A549 (cell line): ENCODE measurements around the gene HERC2. TPM values are rescaled to one million over a fixed set of nuclear protein-coding genes. Genes with fewer than 3 reads are reported as not detected.
A peak's percentile ranks its signal among the peaks of the same experiment; 100 is the strongest.

Experiments used
- ATAC-seq, 2 experiments: fragments of 200-7000 bp in 1 of 2; fragments of >200 bp in 1 of 2; cut with Nextera tagmentation in 1 of 2; cut with Tn5 transposase in 1 of 2; 3 replicates each; pipeline versions ENCODE4 v1.8.0 to v1.9.1; 2018 to 2020; ENCODE audit warnings: mild to moderate bottlenecking in 1 of 2, moderate library complexity in 1 of 2
- CTCF ChIA-PET: fragments of 300-600 bp; sonication (Branson Sonifier 250); formaldehyde crosslinking; extraction: SDS; loops from one replicate; lab custom pipeline; 2021; ENCODE audit warnings: antibody characterized with exemption, inconsistent platforms; lab: Yijun Ruan, JAX
- POLR2A ChIA-PET: fragments of 350-600 bp; formaldehyde crosslinking; extraction: SDS; loops from one replicate; lab custom pipeline; 2021; ENCODE audit warnings: antibody characterized with exemption, inconsistent platforms; lab: Yijun Ruan, JAX
- DNase-seq, 2 experiments: peaks; one replicate each; pipeline versions ENCODE4 v3.0.0 to v3.0.0-alpha.2; 2011 to 2016; ENCODE audit warnings: low read depth in 1 of 2, low spot score in 1 of 2
- FAIRE-seq: peaks from 2 replicates; lab custom pipeline; 2011; peaks lifted over from hg19 to GRCh38; lab: Jason Lieb, UNC
- H3K27ac ChIP-seq, 2 experiments: fragments of >200 bp; sonication (Bioruptor Twin); formaldehyde crosslinking; 3 replicates each; pipeline ENCODE4 v1.5.1; 2016 to 2017
- H3K4me1 ChIP-seq: fragments of >200 bp; sonication (Bioruptor Twin); formaldehyde crosslinking; 3 replicates; pipeline ENCODE4 v1.6.1; 2016
- H3K4me2 ChIP-seq: fragments of >200 bp; sonication (Bioruptor Twin); formaldehyde crosslinking; 3 replicates; pipeline ENCODE4 v1.6.1; 2016
- H3K4me3 ChIP-seq: fragments of >200 bp; sonication (Bioruptor Twin); formaldehyde crosslinking; 3 replicates; pipeline ENCODE4 v1.5.1; 2016
- H3K9me3 ChIP-seq: fragments of >200 bp; sonication (Bioruptor Twin); formaldehyde crosslinking; 3 replicates; pipeline ENCODE4 v1.6.1; 2016
- BHLHE40 ChIP-seq: IDR thresholded peaks from 2 replicates; pipeline ENCODE4 v1.6.1; 2012; ENCODE audit warnings: low read depth, low read length, inconsistent platforms
- CEBPB ChIP-seq, 2 experiments: fragments of >200 bp in 1 of 2; sonication (Bioruptor Twin) in 1 of 2; formaldehyde crosslinking in 1 of 2; IDR thresholded peaks; 2 replicates each; pipeline ENCODE4 v1.6.1; 2012 to 2016
- EP300 ChIP-seq, 2 experiments: fragments of >200 bp; sonication (Bioruptor Twin); formaldehyde crosslinking; IDR thresholded peaks; 2 replicates in 1 of 2; 3 replicates in 1 of 2; pipeline ENCODE4 v1.6.1; 2016 to 2017
- FOSB ChIP-seq: fragments of 250-450 bp; sonication (Bioruptor Pico); IDR thresholded peaks from 2 replicates; pipeline ENCODE4 v1.5.0; 2020; ENCODE audit warnings: mild to moderate bottlenecking, moderate library complexity
- HDAC2 ChIP-seq: fragments of 200-600 bp; sonication (generic); IDR thresholded peaks from 2 replicates; pipeline ENCODE4 v1.6.1; 2016
- HEYL ChIP-seq: fragments of 250-450 bp; sonication (Bioruptor Pico); IDR thresholded peaks from 2 replicates; pipeline ENCODE4 v1.8.0; 2021; ENCODE audit warnings: mild to moderate bottlenecking, moderate library complexity
- HMGXB4 ChIP-seq: fragments of 250-450 bp; sonication (Bioruptor Pico); IDR thresholded peaks from 2 replicates; pipeline ENCODE4 v1.5.0; 2021; ENCODE audit warnings: mild to moderate bottlenecking, moderate library complexity, borderline replicate concordance
- HOXB13 ChIP-seq: fragments of 250-450 bp; sonication (Bioruptor Pico); IDR thresholded peaks from 2 replicates; pipeline ENCODE4 v1.5.0; 2020; ENCODE audit warnings: low read depth, mild to moderate bottlenecking, moderate library complexity
- KDM1A ChIP-seq: fragments of 200-600 bp; sonication (generic); IDR thresholded peaks from 2 replicates; pipeline ENCODE4 v1.6.1; 2016; ENCODE audit warnings: low read depth, mild to moderate bottlenecking
- MAFK ChIP-seq: fragments of 450-650 bp; IDR thresholded peaks from 2 replicates; pipeline ENCODE4 v1.6.1; 2014; ENCODE audit not compliant: partially characterized antibody
- NFE2L2 ChIP-seq: fragments of 150-350 bp; conservative IDR thresholded peaks from 2 replicates; pipeline ENCODE4 v1.6.1; 2014; ENCODE audit warnings: low read length
- PBX3 ChIP-seq: IDR thresholded peaks from 2 replicates; pipeline ENCODE4 v1.6.1; 2012
- POLR2A ChIP-seq: IDR thresholded peaks from 2 replicates; pipeline ENCODE4 v1.6.1; 2012; ENCODE audit warnings: mild to moderate bottlenecking, low read length
- ZNF302 ChIP-seq: fragments of 250-450 bp; sonication (Bioruptor Pico); IDR thresholded peaks from 2 replicates; pipeline ENCODE4 v1.9.0; 2021; ENCODE audit warnings: inconsistent platforms, mild to moderate bottlenecking, moderate library complexity
- WGBS: methylation state at CpG from one replicate; pipeline ENCODE4 v1.1.6; 2017; ENCODE audit errors: missing lambda C conversion rate; 5-methylcytosine and 5-hydroxymethylcytosine counted together
- polyA plus RNA-seq, 4 experiments: library from polyadenylated mRNA; depleted of rRNA in 3 of 4; stranded (reverse); fragments of >200 nt; fragmentation: RNase III in 1 of 4; extraction: RNeasy Plus Mini Kit Qiagen cat#74134 plus additional on column Dnase treatment in 1 of 4; gene quantifications; 2 replicates in 3 of 4; 3 replicates in 1 of 4; pipeline ENCODE4 v1.2.3, GENCODE V29; 2011 to 2017
- TF ChIP-seq, protein P1 (sequence below): fragments of >200 bp; sonication (Bioruptor Twin); formaldehyde crosslinking; IDR thresholded peaks from 3 replicates; pipeline ENCODE4 v1.5.1; 2016
- TF ChIP-seq, protein P2 (sequence below): fragments of 250-450 bp; sonication (Bioruptor Pico); IDR thresholded peaks from 2 replicates; pipeline ENCODE4 v1.5.0; 2020; ENCODE audit warnings: low read depth, mild to moderate bottlenecking, moderate library complexity

Gene HERC2
- polyA plus RNA-seq, 2 of the 4 experiments (the other 2 are of a cell fraction): 31.4 to 32.8 TPM

DNA sequence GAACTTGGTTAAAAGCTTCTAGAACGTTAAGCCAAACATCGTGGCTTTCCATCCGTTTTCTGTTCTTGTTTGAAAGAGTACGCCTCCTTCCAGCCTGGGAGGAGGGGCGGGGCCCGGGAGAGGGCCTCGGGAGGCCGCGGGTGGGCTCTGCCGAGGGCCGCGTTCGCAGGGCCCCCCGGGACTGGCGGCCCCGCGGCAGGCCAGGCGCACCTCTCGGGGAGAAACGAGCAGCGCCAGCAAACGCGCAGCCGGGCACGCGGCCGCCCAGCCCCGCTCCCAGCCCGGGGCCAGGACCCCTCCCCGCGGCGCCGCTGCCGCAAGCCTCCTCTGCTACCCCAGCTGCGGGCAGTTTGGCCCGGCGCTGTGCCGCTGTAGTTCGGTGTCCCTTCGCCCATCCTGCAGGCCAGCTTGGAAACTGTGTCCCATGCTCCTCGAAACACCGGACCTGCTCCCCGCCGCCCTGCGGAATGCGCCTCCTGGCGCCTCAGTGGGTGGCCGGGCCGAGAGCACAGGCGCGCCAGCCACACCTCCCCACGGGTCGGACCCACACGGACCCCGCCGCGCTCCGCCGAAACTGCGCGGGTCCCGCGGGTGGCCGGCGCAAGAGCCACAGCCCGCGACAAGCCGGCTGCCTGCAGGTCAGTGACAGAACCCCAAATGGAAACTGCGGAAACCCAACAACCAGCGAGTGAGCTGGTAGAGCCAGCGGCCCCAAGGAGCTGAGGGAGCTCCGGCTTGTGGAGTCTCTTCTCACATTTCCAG, 225.1 kb downstream of the HERC2 start:
- Histone ChIP-seq H3K4me1 (peaks cover 7% of the 10 kb centered on the region; the same call in 2 of the 3 replicates), H3K4me3 (peak overlapping the region; percentile 50), H3K9me3 (peaks cover 5% of the 10 kb centered on the region; the same call in 2 of the 3 replicates), H3K4me2 (peak overlapping the region; percentile 81), H3K27ac (peak overlapping the region; percentile 31 to 71; a peak in 5 of 6 replicates)
- FAIRE-seq (no peak), DNase-seq (no peak), ATAC-seq (peak; percentile 1 to 2; a peak in 4 of 6 replicates)
- WGBS: 51% methylated on average over 59 of the region's 72 CpGs
- no peak for TF ChIP-seq BHLHE40
- TF ChIP-seq PBX3: no peak
- no peak for TF ChIP-seq CEBPB (IDR thresholded peaks at IDR 0.05)
- TF ChIP-seq FOSB (CRISPR knock-in tag): no peak
- no peak for TF ChIP-seq NFE2L2
- no peak for TF ChIP-seq HMGXB4 (CRISPR knock-in tag)
- no peak for TF ChIP-seq HDAC2
- no peak for TF ChIP-seq EP300 (IDR thresholded peaks at IDR 0.05)
- TF ChIP-seq, protein P1, sequence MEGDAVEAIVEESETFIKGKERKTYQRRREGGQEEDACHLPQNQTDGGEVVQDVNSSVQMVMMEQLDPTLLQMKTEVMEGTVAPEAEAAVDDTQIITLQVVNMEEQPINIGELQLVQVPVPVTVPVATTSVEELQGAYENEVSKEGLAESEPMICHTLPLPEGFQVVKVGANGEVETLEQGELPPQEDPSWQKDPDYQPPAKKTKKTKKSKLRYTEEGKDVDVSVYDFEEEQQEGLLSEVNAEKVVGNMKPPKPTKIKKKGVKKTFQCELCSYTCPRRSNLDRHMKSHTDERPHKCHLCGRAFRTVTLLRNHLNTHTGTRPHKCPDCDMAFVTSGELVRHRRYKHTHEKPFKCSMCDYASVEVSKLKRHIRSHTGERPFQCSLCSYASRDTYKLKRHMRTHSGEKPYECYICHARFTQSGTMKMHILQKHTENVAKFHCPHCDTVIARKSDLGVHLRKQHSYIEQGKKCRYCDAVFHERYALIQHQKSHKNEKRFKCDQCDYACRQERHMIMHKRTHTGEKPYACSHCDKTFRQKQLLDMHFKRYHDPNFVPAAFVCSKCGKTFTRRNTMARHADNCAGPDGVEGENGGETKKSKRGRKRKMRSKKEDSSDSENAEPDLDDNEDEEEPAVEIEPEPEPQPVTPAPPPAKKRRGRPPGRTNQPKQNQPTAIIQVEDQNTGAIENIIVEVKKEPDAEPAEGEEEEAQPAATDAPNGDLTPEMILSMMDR: no peak
- TF ChIP-seq, protein P2, sequence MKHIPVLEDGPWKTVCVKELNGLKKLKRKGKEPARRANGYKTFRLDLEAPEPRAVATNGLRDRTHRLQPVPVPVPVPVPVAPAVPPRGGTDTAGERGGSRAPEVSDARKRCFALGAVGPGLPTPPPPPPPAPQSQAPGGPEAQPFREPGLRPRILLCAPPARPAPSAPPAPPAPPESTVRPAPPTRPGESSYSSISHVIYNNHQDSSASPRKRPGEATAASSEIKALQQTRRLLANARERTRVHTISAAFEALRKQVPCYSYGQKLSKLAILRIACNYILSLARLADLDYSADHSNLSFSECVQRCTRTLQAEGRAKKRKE (CRISPR knock-in tag): no peak
- TF ChIP-seq MAFK: no peak
- no peak for TF ChIP-seq ZNF302 (CRISPR knock-in tag)
- TF ChIP-seq KDM1A: no peak
- TF ChIP-seq HOXB13 (CRISPR knock-in tag): no peak
- CTCF ChIA-PET: interaction anchor here (1.2 to 4.1 kb wide), 5 partner anchors 12 to 28 kb away, joined by 3 to 24 read pairs (median 4); no protein-coding TSS in a partner anchor
- POLR2A ChIA-PET: interaction anchor here (1.1 kb wide), 1 partner anchor 11 kb away, joined by 4 read pairs; no protein-coding TSS in a partner anchor

DNA sequence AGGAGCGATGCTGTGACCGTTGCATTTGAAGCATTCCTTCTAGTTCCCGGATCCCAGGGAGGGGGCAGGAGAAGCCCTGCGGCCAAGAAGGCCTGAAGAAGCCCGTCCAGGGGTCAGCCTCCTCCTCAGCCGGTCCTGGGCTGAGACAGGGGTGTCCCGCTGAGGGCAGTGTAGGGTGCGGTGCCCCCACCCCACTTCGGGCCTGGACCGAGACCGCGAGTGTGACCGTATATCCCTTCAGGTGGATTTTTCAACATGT, 225.6 kb downstream of the HERC2 start:
- peak in 1 of 2 experiments; percentile 60; a peak in 3 of 6 replicates for ATAC-seq
- TF ChIP-seq HEYL (CRISPR knock-in tag) (no peak), POLR2A (peak; percentile 14; the same call in 1 of the 2 replicates)
- TF ChIP-seq, all 56 proteins: peak for 1
- POLR2A ChIA-PET: interaction anchor here (0.9 to 1.1 kb wide), 2 partner anchors 11 kb away, joined by 3 to 4 read pairs; no protein-coding TSS in a partner anchor
- no peak for DNase-seq
- peak overlapping the region; percentile 50 for H3K4me3 ChIP-seq
- peaks cover 7% of the 10 kb centered on the region; the same call in 2 of the 3 replicates for H3K4me1 ChIP-seq
- peaks cover 10% of the 10 kb centered on the region; the same call in 2 of the 3 replicates for H3K9me3 ChIP-seq
- no peak for FAIRE-seq
- CTCF ChIA-PET: interaction anchor here (1.5 to 4.1 kb wide), 3 partner anchors 11 to 28 kb away, joined by 4 to 24 read pairs (median 8); no protein-coding TSS in a partner anchor
- H3K4me2 ChIP-seq: peak overlapping the region; percentile 81
- peak overlapping the region; percentile 31 to 71; a peak in 5 of 6 replicates for H3K27ac ChIP-seq
- WGBS: 5% methylated on average over 12 of the region's 13 CpGs
